T-helper 9 cell (primary cell): Measurements from ENCODE around the gene FAXC.
"Not testable (repeated sequence)": the region's sequence is repeated elsewhere in the genome, so short reads cannot be mapped to it uniquely, and the experiment has no call there.

ENCODE experiments used
- DNase-seq: peaks from one replicate; pipeline ENCODE4 v3.0.0-alpha.2; 2020

FAXC gene

DNA sequence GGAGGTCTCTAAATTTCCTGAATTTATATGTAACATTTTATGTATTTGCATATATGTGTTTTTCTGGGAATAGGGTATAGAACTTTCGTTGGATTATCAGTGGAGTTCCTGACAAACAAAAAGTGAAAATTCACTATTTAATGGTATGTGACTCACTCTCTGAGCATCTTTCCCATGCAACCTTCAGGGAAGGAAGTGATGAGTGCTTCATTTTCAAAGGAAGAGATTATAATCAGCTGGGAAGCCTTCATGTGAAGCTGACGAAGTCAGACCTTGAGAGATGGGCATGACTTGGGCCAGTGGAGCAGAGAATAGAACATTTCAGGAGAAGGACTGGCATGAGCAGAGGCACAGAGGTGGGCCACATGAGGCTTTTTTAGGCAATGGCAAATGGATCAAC lies 72.7 kb downstream of the FAXC start:
- no peak for DNase-seq

DNA sequence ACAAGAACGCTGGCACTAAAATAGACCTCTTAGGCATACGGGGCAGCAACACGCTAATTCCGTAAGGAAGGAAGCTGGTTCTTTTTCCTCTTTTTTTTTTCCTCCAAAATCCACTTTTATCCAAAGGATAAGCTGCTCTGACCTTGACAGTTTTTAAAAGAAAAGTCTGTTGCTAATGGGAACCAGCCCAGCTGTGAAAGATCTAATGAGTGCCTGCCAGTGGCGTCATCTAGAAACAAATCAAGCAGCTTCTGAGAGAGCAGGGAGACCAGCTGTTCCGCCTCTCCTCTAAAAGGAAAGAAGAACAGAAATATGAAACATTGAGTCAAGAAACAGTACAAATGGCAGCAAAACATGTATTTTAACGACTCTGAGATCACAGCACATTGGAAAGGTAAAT lies 78.6 kb downstream of the FAXC start:
- no peak for DNase-seq

DNA sequence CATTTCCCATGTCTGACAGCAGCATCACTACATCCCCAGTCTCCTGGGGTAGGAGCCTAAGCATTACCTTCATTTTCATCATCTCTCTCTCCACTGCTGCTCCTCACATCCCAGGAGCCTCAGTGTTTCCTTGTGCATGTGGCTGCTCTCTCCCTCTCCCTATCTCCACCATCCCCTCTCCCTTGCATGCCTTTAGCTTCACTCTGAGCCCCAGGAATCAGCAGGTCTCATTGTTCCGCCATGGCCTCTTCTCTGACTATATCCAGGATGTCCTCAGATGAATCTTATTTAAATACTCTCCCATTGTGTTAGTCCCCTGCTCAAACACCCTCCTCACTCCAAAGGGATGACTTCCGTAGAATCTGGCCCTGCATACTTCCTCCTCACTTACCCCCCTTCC lies 79.4 kb downstream of the FAXC start:
- DNase-seq: no peak

DNA sequence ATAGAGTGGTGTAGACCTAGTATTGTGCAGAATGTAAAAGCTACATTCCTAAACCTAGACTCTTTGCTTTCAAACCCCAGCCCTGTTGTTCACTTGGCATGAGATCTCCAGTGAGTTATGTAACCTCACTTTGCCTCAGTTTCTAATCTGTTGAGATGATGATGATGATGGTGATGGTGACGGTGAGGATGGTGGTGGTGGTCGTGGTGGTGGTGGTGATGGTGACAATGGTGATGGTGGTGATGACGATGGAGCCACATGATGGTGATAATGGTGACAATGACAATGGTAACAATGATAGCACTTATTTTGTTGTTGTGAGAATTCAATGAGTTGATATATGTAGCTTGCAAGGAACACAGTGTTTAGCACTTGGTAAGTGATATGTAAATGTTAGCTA lies 80.3 kb downstream of the FAXC start:
- DNase-seq: no peak

DNA sequence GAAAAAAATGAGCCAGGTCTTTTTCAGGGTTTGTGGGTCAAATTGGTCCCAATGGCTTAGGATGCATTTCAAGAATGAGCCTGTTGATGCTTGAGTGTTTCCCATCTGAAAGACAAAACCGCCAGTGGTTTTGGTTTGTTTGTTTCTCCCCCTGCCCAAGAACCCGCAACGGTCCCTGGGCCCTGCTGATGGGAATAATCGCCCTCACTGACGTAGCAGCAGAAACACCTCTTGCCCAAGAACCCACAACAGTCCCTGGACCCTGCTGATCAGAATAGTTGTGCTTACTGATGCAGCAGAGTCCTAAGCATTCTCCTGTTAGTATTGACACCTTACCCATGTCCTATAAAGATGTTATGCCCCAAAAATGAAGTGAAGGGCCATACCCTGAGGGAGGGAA lies 82.5 kb downstream of the FAXC start:
- DNase-seq: not testable (repeated sequence)

DNA sequence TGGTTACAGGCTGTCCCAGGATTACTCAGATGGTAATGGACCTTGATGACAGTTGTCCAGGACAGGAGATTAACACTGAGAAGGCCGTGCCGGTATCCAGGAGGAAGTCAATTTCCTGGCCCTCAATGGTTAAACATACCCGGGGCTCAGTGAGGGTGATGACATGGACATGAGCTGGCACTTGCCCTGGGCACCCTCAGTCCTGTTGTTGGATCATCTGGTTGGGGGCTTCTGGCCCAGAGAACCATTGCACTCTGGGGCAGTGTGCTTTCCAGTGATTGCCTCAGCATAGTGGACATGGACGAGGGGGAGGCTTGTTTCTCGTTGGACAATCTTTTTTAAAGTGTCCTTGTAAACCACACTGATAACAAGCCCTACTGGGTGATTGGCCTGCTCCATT lies 84.0 kb downstream of the FAXC start:
- DNase-seq: not testable (repeated sequence)

DNA sequence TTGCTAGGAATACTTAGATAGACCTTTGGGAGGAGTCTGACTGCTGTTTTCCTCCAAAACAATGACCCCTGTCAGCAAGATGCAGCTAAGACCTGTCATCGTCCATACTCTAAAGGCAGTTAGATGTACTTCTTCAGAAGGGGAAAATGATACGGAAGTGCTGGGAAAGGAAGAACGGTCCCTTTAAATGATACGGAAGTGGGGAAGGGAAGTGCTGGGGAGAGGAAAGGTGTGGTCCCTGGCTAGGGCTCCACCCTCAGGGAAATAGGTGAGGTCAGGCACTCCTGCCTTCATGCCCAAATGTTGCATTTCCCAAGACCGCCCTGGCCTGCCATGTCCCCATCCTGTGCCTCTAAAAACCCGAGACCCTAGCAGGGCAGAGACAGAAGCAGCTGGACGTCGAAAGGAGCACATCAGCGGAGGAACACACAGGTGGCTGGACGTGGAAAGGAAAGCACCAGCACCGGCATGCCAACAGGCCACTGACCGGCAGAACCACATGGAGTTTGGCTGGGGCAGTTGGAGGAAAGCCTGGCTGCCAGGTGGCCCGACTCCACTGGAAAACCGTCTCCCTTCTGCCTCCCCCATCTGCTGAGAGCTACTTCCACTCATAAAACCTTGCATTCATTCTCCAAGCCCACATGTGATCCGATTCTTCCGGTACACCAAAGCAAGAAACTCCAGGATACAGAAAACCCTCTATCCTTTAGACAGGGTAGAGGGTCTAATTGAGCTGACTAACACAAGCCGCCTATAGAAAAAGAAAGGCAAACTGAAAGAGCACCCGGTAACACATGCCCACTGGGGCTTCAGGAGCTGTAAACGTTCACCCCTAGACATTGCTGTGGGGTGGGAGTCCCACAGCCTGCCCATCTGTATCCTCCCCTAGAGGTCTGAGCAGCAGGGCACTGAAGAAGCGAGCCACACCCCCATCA lies 94.6 kb downstream of the FAXC start:
- no peak for DNase-seq

DNA sequence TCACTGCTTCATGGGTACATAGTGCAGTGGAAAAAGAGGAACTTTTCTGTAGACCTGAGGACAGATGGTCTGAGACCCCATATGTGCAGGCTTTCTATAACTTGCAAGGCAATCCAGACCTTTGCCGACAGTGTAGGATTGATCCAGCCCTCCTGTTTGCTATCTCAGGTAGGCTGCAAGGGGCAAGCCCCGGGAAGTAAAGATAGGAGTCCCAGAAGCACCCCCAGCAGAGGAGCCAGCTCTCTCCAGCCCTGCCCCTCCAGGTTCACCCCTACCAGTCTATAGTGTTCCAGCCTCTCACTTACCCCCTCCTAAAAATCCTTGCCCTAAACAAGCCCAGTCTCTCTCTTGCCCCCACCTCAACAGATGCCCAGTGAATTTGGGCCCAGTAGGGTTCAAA lies 96.2 kb downstream of the FAXC start:
- no peak for DNase-seq

DNA sequence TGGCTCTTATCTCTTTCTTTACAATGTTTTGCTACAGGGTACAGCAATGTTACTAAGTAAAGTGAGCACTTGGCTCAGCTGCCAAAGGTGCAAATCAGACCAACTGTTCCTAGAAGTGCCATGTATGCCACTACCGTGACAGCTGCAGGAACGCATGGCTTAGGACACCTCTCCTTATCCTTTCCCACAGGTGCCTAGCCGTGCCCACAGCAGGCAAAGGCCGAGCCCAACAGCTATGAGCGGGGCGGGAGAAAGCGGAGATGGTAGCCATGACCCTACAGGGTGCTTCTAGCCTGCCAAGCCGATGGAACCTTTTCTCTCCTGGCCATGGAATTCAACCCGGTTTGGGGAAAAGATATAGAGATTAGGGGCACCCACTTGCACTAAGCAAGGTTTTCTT lies 97.1 kb downstream of the FAXC start:
- no peak for DNase-seq

DNA sequence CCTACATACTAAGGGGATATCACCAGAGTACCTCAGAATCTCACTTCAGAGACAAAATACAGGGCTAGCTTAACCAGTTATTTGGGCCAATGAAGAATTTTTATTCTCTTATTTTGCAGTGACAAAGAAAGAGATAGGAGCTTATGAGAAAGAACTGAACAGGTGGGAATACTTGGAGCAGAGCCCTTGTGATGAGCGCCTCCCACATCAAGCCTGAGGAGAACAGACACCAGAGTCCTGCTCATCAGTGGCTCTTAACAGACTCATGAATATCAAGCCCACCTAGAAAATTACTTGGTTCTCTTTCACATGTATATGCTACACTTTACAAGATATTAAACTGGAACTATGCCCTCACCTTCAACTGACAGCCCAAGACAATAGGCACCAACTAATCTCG lies 99.0 kb downstream of the FAXC start:
- DNase-seq: no peak

DNA sequence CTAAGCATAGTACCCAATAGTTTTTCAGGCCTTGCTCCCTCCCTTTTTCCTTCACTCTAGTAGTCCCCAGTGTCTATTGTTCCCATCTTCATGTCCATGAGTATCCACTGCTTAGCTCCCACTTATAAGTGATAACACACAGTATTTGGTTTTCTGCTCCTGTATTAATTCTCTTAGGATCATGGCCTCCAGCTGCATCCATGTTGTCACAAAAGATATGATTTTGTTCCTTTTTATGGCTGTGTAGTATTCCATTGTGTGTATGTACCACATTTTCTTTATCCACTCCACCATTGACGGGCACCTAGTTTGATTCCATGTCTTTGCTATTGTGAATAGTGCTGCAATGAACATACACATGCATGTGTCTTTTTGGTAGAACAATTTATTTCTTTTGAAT lies 102.9 kb downstream of the FAXC start:
- no peak for DNase-seq

DNA sequence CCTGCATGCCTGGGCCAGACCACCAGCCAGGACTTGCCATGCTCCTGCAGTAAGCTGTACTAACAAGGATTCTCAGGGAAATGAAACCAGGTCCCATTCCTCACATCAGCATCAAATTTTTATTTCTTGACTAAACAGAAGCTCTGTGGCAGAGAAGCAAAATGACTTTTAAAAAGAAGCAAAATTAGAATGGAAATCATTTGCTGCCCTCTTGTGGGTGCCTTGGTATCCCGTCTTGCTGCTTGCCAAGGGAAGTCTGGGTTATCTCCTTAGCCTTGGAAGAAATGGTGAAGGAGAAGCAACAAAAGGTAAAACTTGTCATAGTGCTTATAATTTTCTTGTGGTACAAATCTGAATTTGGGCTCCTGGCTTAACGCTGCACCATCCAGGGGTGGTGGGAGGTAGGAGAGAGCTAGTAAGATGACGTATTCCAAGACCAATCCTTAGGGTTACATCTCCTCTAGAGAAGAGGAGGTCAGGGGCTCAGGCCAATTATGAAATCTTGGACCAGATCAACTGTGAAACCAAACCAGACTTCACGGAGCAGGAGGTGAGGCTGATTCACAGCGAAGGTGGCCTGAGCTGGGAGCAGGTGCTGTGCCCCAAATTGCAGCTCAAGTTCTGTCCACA lies 107.5 kb downstream of the FAXC start:
- DNase-seq: no peak

DNA sequence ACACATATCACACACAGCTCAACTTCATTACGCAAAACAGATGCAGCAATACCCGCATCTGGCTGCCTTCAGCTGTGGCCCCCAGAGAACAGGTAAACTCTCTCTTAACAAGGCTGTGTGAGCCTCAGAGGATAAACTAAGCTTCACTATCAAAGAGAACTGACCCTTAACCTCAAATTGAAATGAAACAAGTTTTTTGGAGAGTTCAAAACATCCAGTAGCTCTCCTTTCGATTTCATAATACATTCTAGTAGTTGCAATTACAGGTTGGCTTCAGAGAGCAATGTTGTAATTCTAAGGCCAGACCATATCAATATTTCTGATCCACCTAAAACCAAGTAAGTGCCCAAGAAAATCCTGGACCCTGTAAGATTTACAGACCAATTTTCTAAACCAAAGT lies 113.5 kb downstream of the FAXC start:
- no peak for DNase-seq

DNA sequence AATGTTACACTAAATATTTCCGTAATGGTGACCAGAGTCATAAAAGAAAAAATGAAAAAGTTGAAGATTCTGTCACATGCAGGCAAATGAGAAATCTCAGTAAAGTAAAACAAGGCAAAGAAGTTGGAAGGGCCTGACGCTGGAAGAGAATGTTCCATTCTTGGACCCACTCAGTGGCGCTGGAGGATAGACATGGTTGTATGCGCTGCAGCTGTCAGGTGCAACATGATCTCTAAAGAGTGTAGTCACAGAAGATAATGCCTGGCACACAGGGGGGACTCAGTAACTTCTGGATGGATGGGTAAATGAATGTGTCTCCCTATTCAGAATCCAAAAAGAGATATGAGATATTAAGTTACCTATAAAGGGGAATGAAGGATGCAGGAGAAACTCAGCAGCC lies 116.3 kb downstream of the FAXC start:
- no peak for DNase-seq

DNA sequence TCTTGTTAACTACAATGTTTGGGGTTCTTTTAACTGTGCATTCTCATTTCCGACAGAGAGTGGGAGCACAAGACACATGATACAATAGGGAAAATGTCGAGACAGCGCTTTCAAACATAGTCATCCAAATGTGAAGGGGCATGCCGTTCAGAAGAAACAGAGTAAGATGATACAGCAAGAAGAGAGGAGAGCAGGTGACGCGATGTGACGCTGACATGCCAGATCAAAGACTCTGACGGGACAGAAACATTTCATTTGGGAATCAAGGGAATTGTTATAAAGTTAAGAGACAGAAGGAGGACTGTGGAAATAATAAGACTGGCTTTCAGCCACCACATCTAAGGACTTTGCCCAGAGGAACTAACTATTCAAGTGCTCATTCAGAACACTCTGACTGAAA lies 117.4 kb downstream of the FAXC start:
- no peak for DNase-seq

DNA sequence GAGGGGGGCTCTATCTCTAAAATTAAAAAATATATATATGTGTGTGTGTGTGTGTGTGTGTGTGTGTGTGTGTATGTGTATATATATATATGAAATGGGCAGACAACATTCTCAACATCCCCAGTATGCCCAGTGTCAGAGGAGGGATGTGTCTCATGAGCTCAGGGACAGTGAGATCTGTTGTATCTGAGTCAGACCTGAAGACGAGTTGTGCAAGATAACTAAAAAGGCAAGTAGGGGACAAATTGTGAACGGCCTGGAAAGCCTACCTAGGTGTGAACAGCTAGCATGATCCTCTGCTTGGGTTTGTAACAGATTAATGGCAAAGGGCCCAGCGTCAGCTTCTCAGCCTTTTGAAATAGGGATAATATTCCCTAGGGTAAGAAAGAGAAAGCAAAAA lies 124.3 kb downstream of the FAXC start:
- no peak for DNase-seq
